SU-DHL-6 (cell line): ENCODE results near the gene ASB13.
A peak's percentile ranks its signal among the peaks of the same experiment; 100 is the strongest.

ENCODE experiments used
- EZH2phosphoT487 ChIP-seq: fragments of 200-600 bp; sonication (generic), shearing (Covaris generic); conservative IDR thresholded peaks from 2 replicates; pipeline ENCODE4 v1.6.1; 2018; ENCODE audit warnings: mild to moderate bottlenecking, antibody characterized with exemption, low read length, moderate library complexity, mixed read lengths
- TF ChIP-seq, protein P1 (sequence below): fragments of 200-600 bp; sonication (generic); IDR thresholded peaks from one replicate; pipeline ENCODE4 v1.5.1; 2017; ENCODE audit warnings: antibody characterized with exemption, mild to moderate bottlenecking, low read length, moderate library complexity; ENCODE audit not compliant: insufficient read depth, poor library complexity, severe bottlenecking

DNA sequence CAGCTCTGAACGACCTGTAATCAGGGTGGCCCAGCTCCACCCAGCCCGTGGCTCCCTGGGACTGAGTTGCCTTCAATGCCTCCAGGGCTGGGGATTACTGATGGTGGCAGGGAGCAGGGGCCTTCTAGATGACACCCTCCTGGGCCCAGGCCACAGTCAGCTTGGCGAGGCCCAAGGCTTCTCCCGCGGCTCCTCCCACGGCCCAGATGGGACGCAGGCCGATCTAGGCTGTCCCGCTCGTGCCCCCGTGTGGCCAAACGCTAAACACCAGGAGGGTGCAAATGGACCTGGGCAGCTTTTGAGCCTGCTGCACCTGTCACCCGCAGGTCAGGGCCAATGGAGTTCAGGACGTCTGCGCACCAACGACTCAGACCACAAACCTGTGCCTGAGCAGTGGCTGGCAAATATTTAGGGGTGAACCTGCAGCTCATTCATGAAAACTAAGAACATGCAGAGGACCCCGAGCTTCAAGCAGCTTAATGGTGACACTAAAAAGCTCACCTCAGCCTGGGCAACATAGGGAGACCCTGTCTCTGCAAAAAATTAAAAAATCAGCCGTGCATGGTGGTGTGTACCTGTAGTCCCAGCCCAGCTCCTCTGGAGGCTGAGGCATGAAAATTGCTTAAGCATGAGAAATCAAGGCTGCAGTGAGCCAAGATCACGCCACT is 43.2 kb downstream of the ASB13 start:
- TF ChIP-seq, protein P1, sequence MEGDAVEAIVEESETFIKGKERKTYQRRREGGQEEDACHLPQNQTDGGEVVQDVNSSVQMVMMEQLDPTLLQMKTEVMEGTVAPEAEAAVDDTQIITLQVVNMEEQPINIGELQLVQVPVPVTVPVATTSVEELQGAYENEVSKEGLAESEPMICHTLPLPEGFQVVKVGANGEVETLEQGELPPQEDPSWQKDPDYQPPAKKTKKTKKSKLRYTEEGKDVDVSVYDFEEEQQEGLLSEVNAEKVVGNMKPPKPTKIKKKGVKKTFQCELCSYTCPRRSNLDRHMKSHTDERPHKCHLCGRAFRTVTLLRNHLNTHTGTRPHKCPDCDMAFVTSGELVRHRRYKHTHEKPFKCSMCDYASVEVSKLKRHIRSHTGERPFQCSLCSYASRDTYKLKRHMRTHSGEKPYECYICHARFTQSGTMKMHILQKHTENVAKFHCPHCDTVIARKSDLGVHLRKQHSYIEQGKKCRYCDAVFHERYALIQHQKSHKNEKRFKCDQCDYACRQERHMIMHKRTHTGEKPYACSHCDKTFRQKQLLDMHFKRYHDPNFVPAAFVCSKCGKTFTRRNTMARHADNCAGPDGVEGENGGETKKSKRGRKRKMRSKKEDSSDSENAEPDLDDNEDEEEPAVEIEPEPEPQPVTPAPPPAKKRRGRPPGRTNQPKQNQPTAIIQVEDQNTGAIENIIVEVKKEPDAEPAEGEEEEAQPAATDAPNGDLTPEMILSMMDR: peak; percentile 86
- TF ChIP-seq EZH2phosphoT487: no peak
